GM12878 (cell line): ENCODE data around the gene POFUT2. TPM values are rescaled to one million over a fixed set of nuclear protein-coding genes. Genes with fewer than 3 reads are reported as not detected.

Source experiments
- ATAC-seq: fragments of 200-7000 bp; cut with Tn5 transposase; 3 replicates; pipeline ENCODE4 v1.9.1; 2020; ENCODE audit warnings: mild to moderate bottlenecking, moderate library complexity
- BruUV-seq: library from RNA; stranded (reverse); fragments of 400-500 nt; replicated peaks from 2 replicates; lab custom pipeline; 2021; lab: Mats Ljungman, UMichigan
- CTCF ChIA-PET: fragments of 300-600 bp; sonication (Branson Sonifier 250); formaldehyde crosslinking; extraction: SDS; loops from one replicate; lab custom pipeline; 2021; ENCODE audit warnings: inconsistent platforms; lab: Yijun Ruan, JAX
- POLR2A ChIA-PET: fragments of 350-600 bp; formaldehyde crosslinking; extraction: SDS; loops from one replicate; lab custom pipeline; 2021; ENCODE audit warnings: inconsistent platforms; lab: Charles Lee
- RAD21 ChIA-PET: fragments of 300-600 bp; sonication (Branson Sonifier 250); formaldehyde crosslinking; loops from one replicate; lab custom pipeline; 2023; ENCODE audit warnings: antibody characterized with exemption; ENCODE audit not compliant: unreplicated experiment; lab: Charles Lee
- SMC1A ChIA-PET: fragments of 300-600 bp; sonication (Branson Sonifier 250); formaldehyde crosslinking; loops from one replicate; lab custom pipeline; 2023; ENCODE audit not compliant: unreplicated experiment, uncharacterized antibody; lab: Charles Lee
- DNase-seq: peaks from one replicate; pipeline ENCODE4 v3.0.0-alpha.2; 2011; ENCODE audit warnings: low read depth, low spot score
- FAIRE-seq: peaks from 3 replicates; lab custom pipeline; 2011; peaks lifted over from hg19 to GRCh38; lab: Jason Lieb, UNC
- H2AFZ ChIP-seq: 2 replicates; pipeline ENCODE4 v1.6.0; 2011; ENCODE audit warnings: low read depth, low read length, control low read depth; ENCODE audit not compliant: control insufficient read depth
- H3K27ac ChIP-seq: 2 replicates; pipeline ENCODE4 v1.5.1; 2011; ENCODE audit warnings: control low read depth; ENCODE audit not compliant: control insufficient read depth, insufficient read depth
- H3K27me3 ChIP-seq, 2 experiments: replicated peaks in 1 of 2; 2 replicates each; pipeline versions ENCODE4 v1.6.0 to v1.6.1; 2011; ENCODE audit warnings: low read length in 1 of 2; ENCODE audit not compliant: control insufficient read depth in 2 of 2, insufficient read depth in 2 of 2
- H3K36me3 ChIP-seq, 2 experiments: 2 replicates each; pipeline ENCODE4 v1.5.1; 2011; ENCODE audit warnings: low read length in 1 of 2; ENCODE audit not compliant: control insufficient read depth in 2 of 2, insufficient read depth in 2 of 2
- H3K4me1 ChIP-seq: 2 replicates; pipeline ENCODE4 v1.6.1; 2011; ENCODE audit warnings: mild to moderate bottlenecking, low read length, moderate library complexity, mixed read lengths; ENCODE audit not compliant: control insufficient read depth, insufficient read depth
- H3K4me2 ChIP-seq: 2 replicates; pipeline ENCODE4 v1.6.0; 2011; ENCODE audit warnings: control low read depth; ENCODE audit not compliant: control insufficient read depth, insufficient read depth
- H3K4me3 ChIP-seq: fragments of 200-600 bp; sonication (generic); 2 replicates; pipeline ENCODE4 v1.5.1; 2016
- H3K79me2 ChIP-seq: 2 replicates; pipeline ENCODE4 v1.6.0; 2011; ENCODE audit warnings: low read length; ENCODE audit not compliant: control insufficient read depth, insufficient read depth
- H3K9ac ChIP-seq: 2 replicates; pipeline ENCODE4 v1.8.0; 2011; ENCODE audit warnings: low read length, control low read depth, mixed read lengths; ENCODE audit not compliant: control insufficient read depth, insufficient read depth
- H3K9me3 ChIP-seq: replicated peaks from 3 replicates; pipeline ENCODE4 v1.5.1; 2011; ENCODE audit warnings: mild to moderate bottlenecking, low read length; ENCODE audit not compliant: control insufficient read depth, insufficient read depth
- H4K20me1 ChIP-seq: 2 replicates; pipeline ENCODE4 v1.6.0; 2011; ENCODE audit not compliant: control insufficient read depth, insufficient read depth
- EGR1 ChIP-seq, 2 experiments: IDR thresholded peaks; 1 replicate in 1 of 2; 2 replicates in 1 of 2; pipeline ENCODE4 v1.6.1; 2011 to 2012; ENCODE audit warnings: low read depth in 2 of 2, low read length in 2 of 2, borderline replicate concordance in 1 of 2, mild to moderate bottlenecking in 1 of 2, moderate library complexity in 1 of 2
- FOS ChIP-seq: IDR thresholded peaks from 3 replicates; pipeline ENCODE4 v1.6.1; 2011; ENCODE audit warnings: borderline replicate concordance; ENCODE audit not compliant: insufficient read length; ENCODE audit errors: extremely low read depth
- KAT2A ChIP-seq: conservative IDR thresholded peaks from 2 replicates; pipeline ENCODE4 v1.6.1; 2011; ENCODE audit warnings: low read depth, low read length; ENCODE audit not compliant: control insufficient read depth
- NFYB ChIP-seq: IDR thresholded peaks from 2 replicates; pipeline ENCODE4 v1.6.1; 2011; ENCODE audit warnings: low read depth, mild to moderate bottlenecking, low read length, improper control_type of control experiment, moderate library complexity; ENCODE audit not compliant: insufficient read depth
- PAX8 ChIP-seq: fragments of 450-650 bp; IDR thresholded peaks from 2 replicates; pipeline ENCODE4 v1.6.1; 2017; ENCODE audit warnings: mild to moderate bottlenecking, moderate library complexity
- POLR2AphosphoS2 ChIP-seq: IDR thresholded peaks from 2 replicates; pipeline ENCODE4 v1.6.1; 2011; ENCODE audit warnings: low read depth, mild to moderate bottlenecking, low read length, improper control_type of control experiment, moderate library complexity
- TARDBP ChIP-seq: IDR thresholded peaks from 2 replicates; pipeline ENCODE4 v1.6.1; 2016; ENCODE audit warnings: borderline replicate concordance
- YY1 ChIP-seq: IDR thresholded peaks from 2 replicates; pipeline ENCODE4 v1.6.1; 2011; ENCODE audit warnings: low read depth, mild to moderate bottlenecking, low read length
- ZNF274 ChIP-seq: IDR thresholded peaks from one replicate; pipeline ENCODE4 v1.8.0; 2011; ENCODE audit not compliant: insufficient read length, insufficient read depth
- WGBS: methylation state at CpG from one replicate; pipeline ENCODE4 v1.1.6; 2016; ENCODE audit warnings: low lambda C conversion rate; ENCODE audit not compliant: insufficient replicate concordance, insufficient coverage; ENCODE audit errors: missing lambda C conversion rate; 5-methylcytosine and 5-hydroxymethylcytosine counted together
- in situ Hi-C: fragments of 300-500 bp; cut with MboI; formaldehyde crosslinking; loops from 9 replicates; pipeline ENCODE4 v1.14.3; 2018; ENCODE audit warnings: mixed read lengths
- intact Hi-C: fragments of 100-400 bp; cut with micrococcal nuclease; formaldehyde crosslinking; loops from one replicate; pipeline ENCODE4 v1.14.2; 2022; ENCODE audit not compliant: unreplicated experiment
- polyA plus RNA-seq, 11 experiments: library from polyadenylated mRNA; depleted of rRNA in 4 of 11; unstranded in 6 of 11; stranded (reverse) in 5 of 11; fragments of >200 nt; fragmentation: Nextera tagmentation in 4 of 11; fragmentation: Illumina TruSeq in 1 of 11; extraction: Ambion mirVana in 4 of 11; extraction: Trizol in 1 of 11; gene quantifications; 1 replicate in 1 of 11; 2 replicates in 10 of 11; pipeline versions ENCODE4 v1.2.1 to v1.2.3, GENCODE V29; 2011 to 2016; ENCODE audit warnings: inconsistent platforms in 2 of 11, missing spikeins in 2 of 11, low read depth in 1 of 11
- total RNA-seq, 4 experiments: library from RNA; depleted of rRNA in 3 of 4; stranded (reverse); fragments of >200 nt in 3 of 4; fragmentation: Illumina TruSeq in 1 of 4; extraction: Trizol in 1 of 4; gene quantifications; 2 replicates each; pipeline versions ENCODE4 v1.2.1 to v1.2.3, GENCODE V29; 2013 to 2021
- TF ChIP-seq, protein P1 (sequence below): fragments of 450-650 bp; IDR thresholded peaks from 2 replicates; pipeline ENCODE4 v1.6.1; 2017; ENCODE audit warnings: low read depth, mild to moderate bottlenecking, moderate library complexity
- TF ChIP-seq, protein P2 (sequence below): fragments of 150-350 bp; IDR thresholded peaks from 2 replicates; pipeline ENCODE4 v1.6.1; 2016; ENCODE audit warnings: low read depth, low read length
- TF ChIP-seq, protein P3 (sequence below): fragments of 450-650 bp; conservative IDR thresholded peaks from 2 replicates; pipeline ENCODE4 v1.6.1; 2017; ENCODE audit warnings: mild to moderate bottlenecking, moderate library complexity
- TF ChIP-seq, protein P4 (sequence below): IDR thresholded peaks from 2 replicates; pipeline ENCODE4 v1.6.1; 2011; ENCODE audit warnings: low read depth, mild to moderate bottlenecking, low read length, moderate library complexity, borderline replicate concordance; ENCODE audit errors: extremely low read depth
- TF ChIP-seq, protein P5 (sequence below): fragments of 450-650 bp; IDR thresholded peaks from 2 replicates; pipeline ENCODE4 v1.6.1; 2017; ENCODE audit warnings: borderline replicate concordance

The POFUT2 gene
- total and polyA plus RNA-seq, 10 of the 15 experiments (the other 5 are each of a cell fraction or from before 2014, with no cell fraction given): 1.2 to 15.1 (median 6.8) TPM

DNA sequence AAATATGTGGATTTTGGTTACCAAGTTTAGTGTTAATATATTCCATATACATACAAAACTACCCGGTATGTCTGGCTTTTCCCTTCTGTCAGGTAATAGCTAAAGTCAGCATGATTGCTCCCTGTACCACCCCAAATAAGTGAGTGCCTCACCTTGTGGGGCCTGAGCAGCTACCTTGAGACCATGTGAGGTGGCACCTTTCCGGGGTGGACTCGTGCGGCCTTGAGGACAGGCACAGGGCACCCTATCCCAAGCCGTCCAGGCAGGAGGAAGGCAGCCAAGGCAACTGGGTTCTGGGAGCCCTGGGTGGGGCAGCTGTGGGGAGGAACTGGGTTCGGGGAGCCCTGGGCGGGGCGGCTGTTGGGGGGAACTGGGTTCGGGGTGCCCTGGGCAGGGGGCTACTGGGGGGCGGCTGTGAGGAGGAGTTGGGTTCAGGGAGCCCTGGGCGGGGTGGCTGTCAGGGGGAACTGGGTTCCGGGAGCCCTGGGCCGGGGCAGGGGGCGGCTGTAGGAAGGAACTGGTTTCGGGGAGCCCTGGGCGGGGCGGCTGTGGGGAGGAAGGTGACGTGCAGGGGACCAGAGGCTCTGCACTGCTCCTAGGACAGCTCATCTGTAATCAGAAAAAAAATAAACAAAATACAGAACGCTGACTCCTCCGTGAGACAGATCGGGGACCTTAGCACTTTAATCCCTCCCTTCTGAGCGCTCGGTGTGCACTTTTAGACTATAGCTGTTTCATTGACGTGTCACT is 63.3 kb downstream of the POFUT2 start:
- intact Hi-C loops: no loop called here
- TF ChIP-seq KAT2A (no peak), NFYB (no peak), TARDBP (no peak), PAX8 (no peak), FOS (no peak), ZNF274 (no peak), POLR2AphosphoS2 (no peak), EGR1 (IDR thresholded peaks at IDR 0.05; ENCODE audit: borderline replicate concordance in 1 of 2, low read depth in 2 of 2, low read length in 2 of 2) (no peak), YY1 (no peak)
- TF ChIP-seq, protein P1, sequence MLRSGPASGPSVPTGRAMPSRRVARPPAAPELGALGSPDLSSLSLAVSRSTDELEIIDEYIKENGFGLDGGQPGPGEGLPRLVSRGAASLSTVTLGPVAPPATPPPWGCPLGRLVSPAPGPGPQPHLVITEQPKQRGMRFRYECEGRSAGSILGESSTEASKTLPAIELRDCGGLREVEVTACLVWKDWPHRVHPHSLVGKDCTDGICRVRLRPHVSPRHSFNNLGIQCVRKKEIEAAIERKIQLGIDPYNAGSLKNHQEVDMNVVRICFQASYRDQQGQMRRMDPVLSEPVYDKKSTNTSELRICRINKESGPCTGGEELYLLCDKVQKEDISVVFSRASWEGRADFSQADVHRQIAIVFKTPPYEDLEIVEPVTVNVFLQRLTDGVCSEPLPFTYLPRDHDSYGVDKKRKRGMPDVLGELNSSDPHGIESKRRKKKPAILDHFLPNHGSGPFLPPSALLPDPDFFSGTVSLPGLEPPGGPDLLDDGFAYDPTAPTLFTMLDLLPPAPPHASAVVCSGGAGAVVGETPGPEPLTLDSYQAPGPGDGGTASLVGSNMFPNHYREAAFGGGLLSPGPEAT: no peak
- TF ChIP-seq, protein P2, sequence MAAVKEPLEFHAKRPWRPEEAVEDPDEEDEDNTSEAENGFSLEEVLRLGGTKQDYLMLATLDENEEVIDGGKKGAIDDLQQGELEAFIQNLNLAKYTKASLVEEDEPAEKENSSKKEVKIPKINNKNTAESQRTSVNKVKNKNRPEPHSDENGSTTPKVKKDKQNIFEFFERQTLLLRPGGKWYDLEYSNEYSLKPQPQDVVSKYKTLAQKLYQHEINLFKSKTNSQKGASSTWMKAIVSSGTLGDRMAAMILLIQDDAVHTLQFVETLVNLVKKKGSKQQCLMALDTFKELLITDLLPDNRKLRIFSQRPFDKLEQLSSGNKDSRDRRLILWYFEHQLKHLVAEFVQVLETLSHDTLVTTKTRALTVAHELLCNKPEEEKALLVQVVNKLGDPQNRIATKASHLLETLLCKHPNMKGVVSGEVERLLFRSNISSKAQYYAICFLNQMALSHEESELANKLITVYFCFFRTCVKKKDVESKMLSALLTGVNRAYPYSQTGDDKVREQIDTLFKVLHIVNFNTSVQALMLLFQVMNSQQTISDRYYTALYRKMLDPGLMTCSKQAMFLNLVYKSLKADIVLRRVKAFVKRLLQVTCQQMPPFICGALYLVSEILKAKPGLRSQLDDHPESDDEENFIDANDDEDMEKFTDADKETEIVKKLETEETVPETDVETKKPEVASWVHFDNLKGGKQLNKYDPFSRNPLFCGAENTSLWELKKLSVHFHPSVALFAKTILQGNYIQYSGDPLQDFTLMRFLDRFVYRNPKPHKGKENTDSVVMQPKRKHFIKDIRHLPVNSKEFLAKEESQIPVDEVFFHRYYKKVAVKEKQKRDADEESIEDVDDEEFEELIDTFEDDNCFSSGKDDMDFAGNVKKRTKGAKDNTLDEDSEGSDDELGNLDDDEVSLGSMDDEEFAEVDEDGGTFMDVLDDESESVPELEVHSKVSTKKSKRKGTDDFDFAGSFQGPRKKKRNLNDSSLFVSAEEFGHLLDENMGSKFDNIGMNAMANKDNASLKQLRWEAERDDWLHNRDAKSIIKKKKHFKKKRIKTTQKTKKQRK: no peak
- TF ChIP-seq, protein P3, sequence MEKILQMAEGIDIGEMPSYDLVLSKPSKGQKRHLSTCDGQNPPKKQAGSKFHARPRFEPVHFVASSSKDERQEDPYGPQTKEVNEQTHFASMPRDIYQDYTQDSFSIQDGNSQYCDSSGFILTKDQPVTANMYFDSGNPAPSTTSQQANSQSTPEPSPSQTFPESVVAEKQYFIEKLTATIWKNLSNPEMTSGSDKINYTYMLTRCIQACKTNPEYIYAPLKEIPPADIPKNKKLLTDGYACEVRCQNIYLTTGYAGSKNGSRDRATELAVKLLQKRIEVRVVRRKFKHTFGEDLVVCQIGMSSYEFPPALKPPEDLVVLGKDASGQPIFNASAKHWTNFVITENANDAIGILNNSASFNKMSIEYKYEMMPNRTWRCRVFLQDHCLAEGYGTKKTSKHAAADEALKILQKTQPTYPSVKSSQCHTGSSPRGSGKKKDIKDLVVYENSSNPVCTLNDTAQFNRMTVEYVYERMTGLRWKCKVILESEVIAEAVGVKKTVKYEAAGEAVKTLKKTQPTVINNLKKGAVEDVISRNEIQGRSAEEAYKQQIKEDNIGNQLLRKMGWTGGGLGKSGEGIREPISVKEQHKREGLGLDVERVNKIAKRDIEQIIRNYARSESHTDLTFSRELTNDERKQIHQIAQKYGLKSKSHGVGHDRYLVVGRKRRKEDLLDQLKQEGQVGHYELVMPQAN: no peak
- TF ChIP-seq, protein P4, sequence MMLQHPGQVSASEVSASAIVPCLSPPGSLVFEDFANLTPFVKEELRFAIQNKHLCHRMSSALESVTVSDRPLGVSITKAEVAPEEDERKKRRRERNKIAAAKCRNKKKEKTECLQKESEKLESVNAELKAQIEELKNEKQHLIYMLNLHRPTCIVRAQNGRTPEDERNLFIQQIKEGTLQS: no peak
- TF ChIP-seq, protein P5, sequence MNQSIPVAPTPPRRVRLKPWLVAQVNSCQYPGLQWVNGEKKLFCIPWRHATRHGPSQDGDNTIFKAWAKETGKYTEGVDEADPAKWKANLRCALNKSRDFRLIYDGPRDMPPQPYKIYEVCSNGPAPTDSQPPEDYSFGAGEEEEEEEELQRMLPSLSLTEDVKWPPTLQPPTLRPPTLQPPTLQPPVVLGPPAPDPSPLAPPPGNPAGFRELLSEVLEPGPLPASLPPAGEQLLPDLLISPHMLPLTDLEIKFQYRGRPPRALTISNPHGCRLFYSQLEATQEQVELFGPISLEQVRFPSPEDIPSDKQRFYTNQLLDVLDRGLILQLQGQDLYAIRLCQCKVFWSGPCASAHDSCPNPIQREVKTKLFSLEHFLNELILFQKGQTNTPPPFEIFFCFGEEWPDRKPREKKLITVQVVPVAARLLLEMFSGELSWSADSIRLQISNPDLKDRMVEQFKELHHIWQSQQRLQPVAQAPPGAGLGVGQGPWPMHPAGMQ: no peak

More for the DNA sequence above, 63.3 kb downstream of the POFUT2 start:
- no peaks in the 10 kb centered on the region for H3K79me2 ChIP-seq
- ChIA-PET POLR2A (interaction anchor here (0.5 kb wide), 1 partner anchor 18 kb away, joined by 4 read pairs; no protein-coding TSS in a partner anchor), CTCF (interaction anchor here (0.6 kb wide), 1 partner anchor 479 kb away, joined by 3 read pairs; no protein-coding TSS in a partner anchor), SMC1A (no interaction called here), RAD21 (no interaction called here)
- no peaks in the 10 kb centered on the region for H3K36me3 ChIP-seq
- no peak overlapping the region for H3K27ac ChIP-seq
- no peak overlapping the region for H3K4me3 ChIP-seq
- H4K20me1 ChIP-seq: 0 out of 2 replicates have a peak, but pooled peaks cover 3% of the 10 kb centered on the region
- in situ Hi-C loops: no loop called here
- FAIRE-seq: no peak
- DNase-seq: no peak
- no TSS peak for BruUV-seq
- H3K9me3 ChIP-seq: no peaks in the 10 kb centered on the region; the same call in 2 of the 3 replicates
- 25% methylated on average over 18 of the region's 24 CpGs for WGBS
- no peaks in the 10 kb centered on the region for H3K27me3 ChIP-seq
- ATAC-seq: no peak
- no peak overlapping the region for H2AFZ ChIP-seq
- no peaks in the 10 kb centered on the region for H3K4me1 ChIP-seq
- no peak overlapping the region for H3K4me2 ChIP-seq
- no peak overlapping the region for H3K9ac ChIP-seq
